Body of pancreas (tissue), 4 donors: Measurements from ENCODE around the gene ZNF431. TPM values are rescaled to one million over a fixed set of nuclear protein-coding genes. Genes with fewer than 3 reads are reported as not detected.
A peak's percentile ranks its signal among the peaks of the same experiment; 100 is the strongest.

ENCODE experiments used
- ATAC-seq: fragments of 150-250 bp; one replicate; pipeline ENCODE4 v1.9.1; 2016
- DNase-seq, 4 donors: peaks; one replicate each; pipeline ENCODE4 v3.0.0-alpha.2; 2019
- H3K27ac ChIP-seq, 4 donors: fragments of 200-600 bp; sonication (generic); 1 replicate in 3 of 4; 2 replicates in 1 of 4; pipeline versions ENCODE4 v1.5.1 to v1.6.1; 2016 to 2019; ENCODE audit warnings: mild to moderate bottlenecking in 1 of 4, mixed read lengths in 1 of 4, moderate library complexity in 1 of 4
- H3K27me3 ChIP-seq, 2 donors: fragments of 200-600 bp; sonication (generic); one replicate each; pipeline ENCODE4 v1.6.0; 2016; ENCODE audit warnings: mild to moderate bottlenecking in 1 of 2
- H3K36me3 ChIP-seq, 2 donors: fragments of 200-600 bp; sonication (generic); replicated peaks in 1 of 2; 2 replicates each; pipeline ENCODE4 v1.5.1; 2016; ENCODE audit warnings: low read depth in 2 of 2; ENCODE audit not compliant: insufficient read depth in 1 of 2
- H3K4me1 ChIP-seq: fragments of 200-600 bp; sonication (generic); one replicate; pipeline ENCODE4 v1.6.0; 2016
- H3K4me3 ChIP-seq, 2 donors: fragments of 200-600 bp; sonication (generic); 1 replicate in 1 of 2; 2 replicates in 1 of 2; pipeline ENCODE4 v1.5.1; 2016 to 2019
- H3K9me3 ChIP-seq, 3 donors: fragments of 200-600 bp; sonication (generic); 1 replicate in 2 of 3; 2 replicates in 1 of 3; pipeline ENCODE4 v1.5.1; 2016
- CTCF ChIP-seq, 7 experiments: fragments of 450-650 bp in 4 of 7; fragments of 200-600 bp in 3 of 7; sonication (generic) in 3 of 7; IDR thresholded peaks; one replicate each; pipeline ENCODE4 v1.5.1; 2016 to 2019; ENCODE audit warnings: antibody characterized with exemption in 7 of 7
- POLR2A ChIP-seq, 3 donors: fragments of 450-650 bp; IDR thresholded peaks; one replicate each; pipeline ENCODE4 v1.6.1; 2016; ENCODE audit warnings: antibody characterized with exemption in 3 of 3, mild to moderate bottlenecking in 2 of 3
- WGBS, 2 donors: methylation state at CpG; one replicate each; pipeline ENCODE4 v1.1.5; 2017; 5-methylcytosine and 5-hydroxymethylcytosine counted together
- intact Hi-C: fragments of 100-400 bp; cut with DNase I; formaldehyde crosslinking; loops from one replicate; pipeline ENCODE4 v1.15.1; 2023
- total RNA-seq, 2 donors: library from RNA; depleted of rRNA; stranded (reverse); fragments of >200 nt; gene quantifications; one replicate each; pipeline ENCODE4 v1.1.0, GENCODE V29; 2016

ZNF431 gene
- 1 to 10 TPM; 4.9 to 7.9 TPM for total RNA-seq

GRCh38 chr19:21141787-21142464, at the start of gene ZNF431:
TSS of gene ZNF431 (plus strand) at chr19:21142040. CDS start at chr19:21142184, 144 bp downstream.
- TF ChIP-seq CTCF (IDR thresholded peaks at IDR 0.05): no peak
- TF ChIP-seq POLR2A (IDR thresholded peaks at IDR 0.05): peak; percentile 44 to 87 (median 87)
- intact Hi-C loops: no loop called here
- Histone ChIP-seq H3K4me1 (peaks cover 20% of the 10 kb centered on the region), H3K36me3 (peaks cover 0 to 3% of the 10 kb centered on the region in 2 donors), H3K4me3 (peak within 1 kb of the TSS; percentile 65 to 82), H3K27me3 (no peaks in the 10 kb centered on the region), H3K9me3 (no peaks in the 10 kb centered on the region), H3K27ac (peak within 1 kb of the TSS; percentile 56 to 81 (median 79))
- WGBS, 2 donors: 0 to 1% methylated on average over 9 to 30 of the region's 30 CpGs
- ATAC-seq (peak; percentile 97), DNase-seq (peak; percentile 90 to 92 (median 91))

- H3K9me3 ChIP-seq: no peaks in the 10 kb centered on the region
- no peak overlapping the region for H3K4me3 ChIP-seq
- H3K27ac ChIP-seq: peak overlapping the region in 3 of 4 donors; percentile 19 to 62 (median 48)
- ATAC-seq (peak; percentile 74), DNase-seq (peak in 3 of 4 donors; percentile 16 to 32 (median 25))
- intact Hi-C loops: no loop called here
- H3K27me3 ChIP-seq: no peaks in the 10 kb centered on the region
- TF ChIP-seq CTCF (IDR thresholded peaks at IDR 0.05) (no peak), POLR2A (IDR thresholded peaks at IDR 0.05) (no peak)
- H3K36me3 ChIP-seq: no peaks in the 10 kb centered on the region
- H3K4me1 ChIP-seq: peaks cover 13% of the 10 kb centered on the region
These were observed 49.7 kb upstream of the ZNF431 start for GRCh38 chr19:21092109-21092508.

GRCh38 chr19:21094347-21095025, 47.4 kb upstream of the ZNF431 start:
- Histone ChIP-seq H3K27ac (no peak overlapping the region), H3K36me3 (no peaks in the 10 kb centered on the region), H3K4me1 (peaks cover 13% of the 10 kb centered on the region), H3K27me3 (no peaks in the 10 kb centered on the region), H3K4me3 (no peak overlapping the region), H3K9me3 (no peaks in the 10 kb centered on the region)
- DNase-seq (no peak), ATAC-seq (no peak)
- TF ChIP-seq POLR2A (IDR thresholded peaks at IDR 0.05): no peak
- no peak for TF ChIP-seq CTCF (IDR thresholded peaks at IDR 0.05)
- intact Hi-C loops: no loop called here
- 92 to 100% methylated on average over 1 of the region's 1 CpG for WGBS, 2 donors

- WGBS, 2 donors: 90 to 98% methylated on average over 2 of the region's 2 CpGs
- H3K4me1 ChIP-seq: no peaks in the 10 kb centered on the region
- DNase-seq (no peak), ATAC-seq (no peak)
- H3K36me3 ChIP-seq: no peaks in the 10 kb centered on the region
- H3K27me3 ChIP-seq: no peaks in the 10 kb centered on the region
- H3K4me3 ChIP-seq: no peak overlapping the region
- intact Hi-C loops: no loop called here
- TF ChIP-seq POLR2A (IDR thresholded peaks at IDR 0.05) (no peak), CTCF (IDR thresholded peaks at IDR 0.05) (no peak)
- H3K9me3 ChIP-seq: no peaks in the 10 kb centered on the region
- no peak overlapping the region for H3K27ac ChIP-seq
These were observed 43.5 kb upstream of the ZNF431 start for GRCh38 chr19:21098291-21098690.
